ENCODE results near the gene MEF2A. TPM values are rescaled to one million over a fixed set of nuclear protein-coding genes. Genes with fewer than 3 reads are reported as not detected.

The MEF2A gene
- total and polyA plus RNA-seq, 9 of the 15 experiments (the other 6 are each of a cell fraction or from before 2014, with no cell fraction given) = 1.6 to 18.7 (median 8.7) TPM

DNA sequence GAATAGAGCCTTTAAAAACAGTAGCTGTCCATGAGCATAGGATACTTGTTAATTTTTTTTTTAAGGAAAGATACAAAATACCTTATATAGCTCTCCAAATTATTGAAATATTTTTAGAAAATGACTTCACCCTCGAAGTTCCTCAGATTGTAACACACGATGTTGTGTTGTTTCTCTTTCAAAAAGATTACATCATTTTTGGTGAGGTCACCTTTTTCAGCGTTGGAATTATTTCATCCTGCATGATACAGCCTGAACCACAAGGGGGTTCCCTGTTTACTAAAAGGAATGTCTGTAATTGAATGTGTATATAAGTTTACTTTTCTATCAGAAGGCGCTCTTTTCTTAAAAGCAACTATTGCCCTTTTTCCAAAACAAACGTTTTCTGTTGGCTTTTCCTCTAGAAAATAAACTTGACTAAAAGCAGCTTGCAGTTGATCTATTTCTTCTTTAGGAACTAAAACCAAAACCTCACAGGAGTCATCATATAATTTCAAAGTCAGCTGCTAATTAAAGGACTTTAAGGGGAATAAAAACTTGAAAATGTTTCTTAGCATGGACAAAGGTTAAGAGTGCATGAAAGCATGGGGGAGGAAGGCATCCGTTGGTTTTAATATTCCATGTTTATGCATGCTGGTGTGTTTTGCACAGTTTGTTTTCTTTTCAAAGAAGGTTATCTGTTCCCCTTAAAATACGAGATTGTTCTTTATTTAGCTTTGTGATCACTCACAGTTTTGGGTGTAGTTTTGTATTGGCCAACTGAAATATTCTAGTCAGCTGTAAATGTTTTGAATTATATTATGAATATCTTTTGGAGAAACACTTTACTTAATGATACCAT is 138.0 kb downstream of the MEF2A start (continued):
- TF ChIP-seq NR2C2 (CRISPR knock-in tag; IDR thresholded peaks at IDR 0.05) (no peak), NR2C2 (tag; IDR thresholded peaks at IDR 0.05) (peak; percentile 29; the same call in 1 of the 2 replicates), ESRRA (IDR thresholded peaks at IDR 0.05; ENCODE audit: borderline replicate concordance, low read depth) (peak; percentile 31; the same call in 1 of the 2 replicates), SMARCA4 (IDR thresholded peaks at IDR 0.05) (peak; percentile 56; the same call in 1 of the 2 replicates), PBX2 (CRISPR knock-in tag; IDR thresholded peaks at IDR 0.05; ENCODE audit: low read depth) (no peak), PBX2 (tag; conservative IDR thresholded peaks at IDR 0.05; ENCODE audit: low read depth) (no peak), GTF2B (IDR thresholded peaks at IDR 0.05; ENCODE audit: extremely low read depth, insufficient read length) (no peak), RAD51 (IDR thresholded peaks at IDR 0.05; ENCODE audit: borderline replicate concordance, low read depth) (0 out of 2 replicates have a peak, but pooled peaks have one; percentile 3), NFRKB (IDR thresholded peaks at IDR 0.05; ENCODE audit: low read depth) (peak; percentile 20; the same call in 1 of the 2 replicates), ZKSCAN3 (CRISPR knock-in tag; IDR thresholded peaks at IDR 0.05) (no peak), SP1 (CRISPR knock-in tag; IDR thresholded peaks at IDR 0.05) (no peak), CUX1 (CRISPR knock-in tag; IDR thresholded peaks at IDR 0.05) (no peak), BACH1 (tag; IDR thresholded peaks at IDR 0.05) (0 out of 2 replicates have a peak, but pooled peaks have one; percentile 12), ZNF766 (CRISPR knock-in tag; conservative IDR thresholded peaks at IDR 0.05) (0 out of 2 replicates have a peak, but pooled peaks have one; percentile 37), MXI1 (IDR thresholded peaks at IDR 0.05; ENCODE audit: low read depth, low read length) (no peak), ATF7 (IDR thresholded peaks at IDR 0.05) (peak; percentile 99), ESRRB (CRISPR knock-in tag; IDR thresholded peaks at IDR 0.05; ENCODE audit: borderline replicate concordance) (no peak), GTF2E2 (tag; IDR thresholded peaks at IDR 0.05) (peak; percentile 22), HDAC2 (IDR thresholded peaks at IDR 0.05) (no peak), RNF2 (IDR thresholded peaks at IDR 0.05) (no peak), HNRNPH1 (optimal IDR thresholded peaks at IDR 0.05; ENCODE audit: low read depth, low read length) (no peak)

Data from K562 (cell line).